GM20000 (cell line): Measurements from ENCODE around the gene DTD1.

Experiments
- DNase-seq: peaks from one replicate; pipeline ENCODE4 v3.0.0; 2012; ENCODE audit warnings: low spot score
- TF ChIP-seq, protein P1 (sequence below): IDR thresholded peaks from 2 replicates; pipeline ENCODE4 v1.5.1; 2012; ENCODE audit warnings: mild to moderate bottlenecking, control low read depth; ENCODE audit errors: extremely low read depth, missing control alignments

The DTD1 gene

GRCh38 chr20:18614244-18614643 is 26.4 kb downstream of the DTD1 start:
- TF ChIP-seq, protein P1, sequence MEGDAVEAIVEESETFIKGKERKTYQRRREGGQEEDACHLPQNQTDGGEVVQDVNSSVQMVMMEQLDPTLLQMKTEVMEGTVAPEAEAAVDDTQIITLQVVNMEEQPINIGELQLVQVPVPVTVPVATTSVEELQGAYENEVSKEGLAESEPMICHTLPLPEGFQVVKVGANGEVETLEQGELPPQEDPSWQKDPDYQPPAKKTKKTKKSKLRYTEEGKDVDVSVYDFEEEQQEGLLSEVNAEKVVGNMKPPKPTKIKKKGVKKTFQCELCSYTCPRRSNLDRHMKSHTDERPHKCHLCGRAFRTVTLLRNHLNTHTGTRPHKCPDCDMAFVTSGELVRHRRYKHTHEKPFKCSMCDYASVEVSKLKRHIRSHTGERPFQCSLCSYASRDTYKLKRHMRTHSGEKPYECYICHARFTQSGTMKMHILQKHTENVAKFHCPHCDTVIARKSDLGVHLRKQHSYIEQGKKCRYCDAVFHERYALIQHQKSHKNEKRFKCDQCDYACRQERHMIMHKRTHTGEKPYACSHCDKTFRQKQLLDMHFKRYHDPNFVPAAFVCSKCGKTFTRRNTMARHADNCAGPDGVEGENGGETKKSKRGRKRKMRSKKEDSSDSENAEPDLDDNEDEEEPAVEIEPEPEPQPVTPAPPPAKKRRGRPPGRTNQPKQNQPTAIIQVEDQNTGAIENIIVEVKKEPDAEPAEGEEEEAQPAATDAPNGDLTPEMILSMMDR, result no peak
- no peak for DNase-seq

DNA sequence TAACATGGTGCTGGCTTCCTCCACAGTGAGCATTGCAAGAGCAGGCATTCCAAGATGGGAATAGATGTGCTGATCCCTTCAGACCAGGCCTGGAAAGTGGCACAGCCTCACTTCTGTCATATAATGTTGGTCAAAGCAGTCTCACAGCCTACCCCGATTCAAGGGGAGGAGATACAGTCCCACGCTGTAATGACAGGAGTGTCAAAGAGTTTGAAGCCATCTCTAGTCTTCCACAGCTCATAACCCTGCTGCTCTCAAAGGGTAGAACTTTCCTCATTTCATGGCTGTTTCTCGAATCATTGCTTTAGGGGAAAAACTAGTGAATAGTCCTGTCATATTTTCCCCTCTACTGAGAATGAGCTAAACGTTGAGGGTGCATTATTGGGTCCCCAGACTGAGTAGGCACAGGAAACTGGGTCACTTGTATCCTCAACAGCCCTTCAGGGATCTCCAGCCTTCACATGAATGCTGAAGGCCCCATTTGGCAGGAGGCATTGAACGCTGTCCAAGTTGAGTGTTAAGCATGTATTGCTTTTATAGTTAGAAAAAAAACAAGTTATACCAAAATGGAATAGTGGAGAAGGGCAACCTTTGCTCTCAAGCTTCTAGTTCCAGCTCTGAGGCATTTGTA is 27.3 kb downstream of the DTD1 start:
- no peak for DNase-seq
- TF ChIP-seq, protein P1, result no peak

DNA sequence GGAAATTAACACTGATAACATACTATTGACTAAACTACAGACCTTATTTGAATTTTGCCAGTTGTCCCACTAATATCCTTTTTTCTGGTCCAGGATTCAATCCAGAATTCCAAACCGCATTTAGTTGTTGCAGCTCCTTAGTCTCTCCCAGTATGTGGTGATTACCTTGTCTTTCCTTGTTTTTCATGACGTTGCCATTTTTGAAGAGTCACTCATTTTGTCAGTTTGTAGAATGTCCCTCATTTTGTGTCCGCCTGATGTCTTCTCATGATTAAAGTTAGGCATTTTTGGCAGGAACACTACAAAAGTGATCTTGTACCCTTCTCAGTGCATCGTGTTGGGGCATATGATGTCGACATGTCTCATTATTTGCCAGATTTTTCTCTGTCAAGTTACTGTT is 33.1 kb downstream of the DTD1 start:
- TF ChIP-seq, protein P1, result no peak
- DNase-seq, result no peak

- TF ChIP-seq, protein P1, result no peak
- no peak for DNase-seq
Observed at GRCh38 chr20:18623156-18623910, 35.5 kb downstream of the DTD1 start.

DNA sequence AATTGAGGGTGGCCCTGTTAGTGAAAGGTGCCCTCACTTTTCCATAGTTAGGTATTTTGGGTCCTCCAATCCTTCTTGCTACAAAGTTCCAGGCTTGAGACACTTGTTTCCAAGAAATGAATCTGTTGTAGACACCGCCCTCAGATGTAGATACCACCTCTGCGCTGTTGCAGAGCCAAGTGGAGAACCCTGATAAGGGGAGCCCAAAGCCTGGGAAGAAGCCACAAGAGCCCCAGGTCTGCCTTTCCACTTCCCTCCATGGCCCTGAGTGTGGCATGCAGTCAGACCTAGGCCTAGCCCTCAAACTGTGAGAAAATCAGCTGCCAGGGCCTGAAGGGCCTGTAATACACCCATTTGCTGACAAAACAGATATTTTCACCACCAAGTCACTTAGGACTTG is 37.1 kb downstream of the DTD1 start:
- no peak for DNase-seq
- TF ChIP-seq, protein P1, result no peak

GRCh38 chr20:18625907-18626655 is 38.2 kb downstream of the DTD1 start:
- TF ChIP-seq, protein P1, result no peak
- no peak for DNase-seq

- TF ChIP-seq, protein P1, result peak; percentile 52
- no peak for DNase-seq
Observed at GRCh38 chr20:18628330-18628920, 40.6 kb downstream of the DTD1 start.
